GM19455 (cell line): Measurements from ENCODE around the gene SMTNL2.
"Not testable (repeated sequence)": the region's sequence is repeated elsewhere in the genome, so short reads cannot be mapped to it uniquely, and the experiment has no call there.

Experiments used
- ATAC-seq: cut with Tn5 transposase; IDR thresholded peaks from one replicate; pipeline ENCODE4 v1.9.1; 2021; ENCODE audit not compliant: unreplicated experiment

The SMTNL2 gene

DNA sequence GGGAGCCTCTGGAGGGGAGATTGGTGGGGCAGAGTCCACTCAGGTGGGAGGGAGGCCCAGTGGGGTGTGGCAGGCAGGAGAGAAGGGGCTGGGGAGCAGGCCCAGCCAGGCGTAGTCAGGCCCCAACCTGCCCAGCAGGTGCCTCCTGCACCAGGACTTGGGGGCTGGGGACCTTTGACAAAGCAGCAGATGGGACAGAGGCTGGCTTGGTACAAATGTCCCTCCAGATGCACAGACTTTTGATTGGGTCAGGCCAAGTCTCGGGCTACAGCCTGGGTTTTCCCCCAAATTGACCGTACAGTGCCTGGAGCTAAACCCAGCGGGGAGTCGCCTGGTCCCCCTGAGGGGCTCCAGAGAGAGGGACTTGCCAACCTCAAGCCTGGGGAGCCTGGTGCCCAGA, 24.4 kb upstream of the SMTNL2 start:
- ATAC-seq, result no peak

DNA sequence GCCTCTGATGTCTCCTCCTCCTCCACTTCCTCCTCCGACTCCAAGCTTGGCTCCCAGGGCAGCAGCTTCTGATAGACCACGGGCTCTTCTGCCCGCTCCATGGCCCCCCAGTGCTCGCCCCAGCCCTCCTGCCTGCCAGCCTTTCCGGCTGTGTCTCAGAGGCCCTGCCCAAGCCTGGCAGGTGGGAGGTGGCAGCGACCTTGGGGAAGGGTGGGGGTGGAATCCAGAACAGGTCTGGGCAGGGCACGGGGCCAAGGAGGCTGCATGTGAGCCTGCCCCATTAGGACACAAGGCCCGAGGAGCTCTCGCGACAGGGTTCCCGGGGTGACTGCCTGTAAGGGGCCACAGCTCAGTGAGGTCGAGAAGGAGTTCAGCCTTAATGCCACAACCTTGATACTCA, 23.9 kb upstream of the SMTNL2 start, which contains the start of gene GGT6:
Gene GGT6, minus strand, starts transcription at position 157 of the 400 bp plus-strand sequence. Its CDS starts 56 bp downstream, at position 101.
- no peak for ATAC-seq

DNA sequence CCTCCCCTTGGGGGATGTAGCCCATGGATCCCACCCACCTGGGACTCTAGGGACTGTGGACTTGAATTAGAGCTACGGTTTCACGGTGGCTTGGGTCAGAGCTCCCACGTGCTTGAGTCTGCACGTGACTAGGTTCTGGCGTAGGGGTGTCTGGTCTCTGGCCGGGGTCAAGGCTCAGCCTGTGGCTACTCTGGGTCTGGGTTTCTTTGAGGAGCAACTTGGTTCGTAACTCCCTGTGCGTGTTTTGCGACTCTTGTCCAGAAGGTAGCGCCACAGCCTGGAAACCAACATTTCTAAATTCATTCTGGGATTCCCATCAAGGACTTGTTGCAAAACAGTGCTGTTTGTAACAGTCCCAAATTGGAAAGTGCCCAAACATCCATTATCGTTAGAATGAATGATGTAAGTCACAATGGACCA, 23.5 kb upstream of the SMTNL2 start:
- ATAC-seq, result no peak

DNA sequence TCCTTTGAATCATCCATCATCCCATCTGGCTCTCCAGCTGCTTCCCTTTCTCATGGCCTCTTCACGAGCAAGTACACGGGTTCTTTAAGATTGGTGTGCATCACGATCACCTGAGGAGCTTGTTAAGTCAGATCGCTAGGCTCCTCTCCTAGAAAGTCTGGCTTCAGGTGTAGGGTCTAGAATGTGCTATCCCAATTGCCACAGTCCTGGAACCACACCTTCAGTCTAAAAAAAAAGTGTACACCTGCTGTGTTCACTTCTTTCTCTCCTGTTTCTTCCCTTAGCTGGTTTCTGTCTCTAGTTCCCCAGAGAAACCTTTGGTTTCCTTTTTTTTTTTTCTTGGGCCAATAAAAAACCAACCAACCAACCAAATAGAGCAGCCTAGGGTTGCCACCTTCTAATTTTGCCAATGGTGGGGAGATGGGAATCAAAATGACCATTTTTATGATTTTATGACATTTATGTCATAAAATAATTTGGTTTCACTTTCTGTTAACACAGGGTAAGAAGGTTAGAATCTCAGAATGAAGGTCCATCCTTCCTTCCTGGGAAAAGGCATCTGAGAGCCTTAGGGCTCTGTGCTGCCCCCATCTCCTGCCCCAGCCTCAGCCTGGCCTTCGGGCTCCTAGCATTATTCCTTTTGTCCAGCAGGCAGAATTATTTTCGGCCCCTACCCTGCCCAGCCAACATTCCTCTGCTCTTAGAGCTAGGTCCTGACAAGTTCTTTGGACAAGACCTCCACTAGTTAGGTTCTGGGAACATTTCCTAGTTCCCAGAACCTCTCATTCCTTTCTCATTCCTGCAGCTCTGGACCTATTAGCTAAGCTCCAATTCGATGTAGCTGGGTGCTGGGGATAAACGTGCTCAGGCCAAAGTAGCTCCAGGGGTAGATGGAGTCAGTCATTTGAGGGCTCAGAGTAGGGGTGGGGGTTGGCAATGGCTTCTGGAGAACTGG, 22.0 kb upstream of the SMTNL2 start:
- no peak for ATAC-seq

DNA sequence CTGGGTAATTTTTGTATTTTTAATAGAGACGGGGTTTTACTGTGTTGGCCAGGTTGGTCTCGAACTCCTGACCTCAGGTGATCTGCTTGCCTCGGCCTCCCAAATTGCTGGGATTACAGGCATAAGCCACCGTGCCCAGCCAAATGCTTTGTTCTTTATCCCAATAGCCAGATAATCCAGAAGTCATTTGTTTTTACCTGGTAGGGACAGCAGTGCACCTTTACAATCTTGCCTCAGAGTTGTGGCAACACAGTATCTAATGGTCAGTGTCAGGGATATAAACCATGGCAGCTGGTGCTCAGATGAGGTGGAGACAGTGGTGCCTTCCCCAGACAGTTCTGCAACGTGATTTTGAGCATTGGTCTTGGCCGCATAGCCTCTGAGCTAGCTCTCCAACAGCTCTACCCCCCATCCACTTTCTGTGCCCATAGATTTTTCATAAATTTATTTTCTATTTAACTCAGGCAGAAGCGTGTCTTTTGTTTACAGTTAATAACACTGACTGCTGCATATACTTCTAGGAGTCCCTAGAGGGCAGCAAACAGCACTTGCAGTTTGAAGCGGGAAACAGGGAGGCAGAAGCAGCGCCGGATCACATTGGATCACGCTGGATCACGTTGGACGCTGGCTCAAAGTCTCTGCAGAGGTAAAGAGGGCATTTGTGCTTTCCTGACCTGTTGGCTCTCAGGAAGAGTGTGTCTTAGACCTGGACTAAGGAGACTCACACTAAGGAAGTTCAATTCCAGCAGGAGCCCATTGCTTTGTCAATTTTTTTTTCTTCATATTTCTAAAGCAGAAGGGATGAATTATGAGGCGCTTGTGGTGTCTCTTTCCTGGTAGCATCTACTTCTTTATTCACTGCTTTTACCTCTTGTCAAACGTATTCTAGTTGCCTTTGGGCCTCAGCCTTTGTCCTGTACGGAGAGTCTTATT, 18.9 kb upstream of the SMTNL2 start:
- no peak for ATAC-seq

DNA sequence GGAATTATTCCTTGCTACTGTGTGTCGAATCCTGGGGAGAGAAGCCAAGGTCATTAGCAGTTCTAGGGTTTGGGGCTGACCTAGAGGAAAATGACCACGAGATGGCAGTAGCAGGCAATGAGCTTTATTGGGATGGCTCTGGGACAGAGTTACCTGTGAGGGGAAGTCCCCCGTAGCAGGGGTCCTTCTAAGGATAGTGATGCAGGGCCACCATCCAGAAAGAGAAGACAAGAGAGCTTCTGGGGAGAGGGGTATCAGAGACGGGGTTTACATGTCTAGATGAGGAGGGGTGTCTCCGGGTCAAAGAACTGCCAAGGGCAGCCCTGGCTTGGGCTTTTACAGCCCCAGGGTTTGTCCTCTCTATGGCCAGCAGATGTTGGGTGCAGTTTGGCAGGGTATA, 17.5 kb upstream of the SMTNL2 start:
- ATAC-seq, result no peak

DNA sequence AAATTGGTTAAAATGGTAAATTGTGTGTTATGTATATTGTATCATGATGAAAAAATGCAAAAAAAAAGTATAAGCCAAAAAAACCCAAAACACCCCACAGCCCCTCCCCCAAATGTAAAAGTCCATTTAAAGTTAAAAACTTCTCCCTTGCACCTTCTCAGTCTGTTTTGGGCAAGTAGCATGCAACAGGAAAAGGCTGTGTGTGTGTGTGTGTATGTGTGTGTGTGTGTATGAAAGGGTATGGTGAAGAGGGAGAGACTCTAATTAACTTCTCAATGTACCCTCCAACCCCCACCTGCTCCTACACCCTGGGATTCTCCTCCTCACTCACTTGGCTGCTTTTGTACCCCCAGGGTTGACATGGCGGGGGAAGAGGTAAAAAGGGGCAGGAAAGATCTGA, 14.7 kb upstream of the SMTNL2 start:
- no peak for ATAC-seq

DNA sequence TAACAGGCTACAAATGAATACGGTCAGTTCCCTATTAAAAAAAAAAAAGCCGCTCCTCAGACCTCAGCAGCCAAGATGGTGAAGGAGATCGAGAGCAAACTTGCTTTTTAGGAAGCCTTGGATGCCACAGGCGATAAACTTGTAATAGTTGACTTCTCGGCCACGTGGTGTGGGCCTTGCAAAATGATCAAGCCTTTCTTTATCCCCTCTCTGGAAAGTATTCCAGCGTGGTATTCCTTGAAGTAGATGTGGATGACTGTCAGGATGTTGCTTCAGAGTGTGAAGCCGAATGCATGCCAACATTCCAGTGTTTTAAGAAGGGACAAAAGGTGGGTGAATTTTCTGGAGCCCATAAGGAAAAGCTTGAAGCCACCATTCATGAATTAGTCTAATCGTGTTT, 12.2 kb upstream of the SMTNL2 start:
- ATAC-seq, result no peak

DNA sequence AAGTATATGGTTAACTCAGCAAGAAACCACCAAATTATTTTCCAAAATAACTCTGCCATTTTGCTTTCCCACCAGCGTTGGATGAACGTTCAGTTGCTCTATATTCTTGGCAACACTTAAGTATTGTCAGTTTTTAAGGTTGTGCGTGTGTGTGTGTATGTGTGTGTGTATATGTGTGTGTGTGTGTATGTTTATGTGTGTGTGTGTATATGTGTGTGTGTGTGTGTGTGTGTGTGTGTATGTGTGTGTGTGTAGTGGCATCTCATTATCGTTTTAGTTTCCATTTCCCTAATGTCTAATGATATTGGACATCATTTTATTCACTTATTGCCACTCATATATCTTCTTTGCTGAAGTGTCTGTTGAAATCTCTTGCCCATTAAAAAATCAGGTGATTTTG, 11.2 kb upstream of the SMTNL2 start:
- ATAC-seq, result no peak

DNA sequence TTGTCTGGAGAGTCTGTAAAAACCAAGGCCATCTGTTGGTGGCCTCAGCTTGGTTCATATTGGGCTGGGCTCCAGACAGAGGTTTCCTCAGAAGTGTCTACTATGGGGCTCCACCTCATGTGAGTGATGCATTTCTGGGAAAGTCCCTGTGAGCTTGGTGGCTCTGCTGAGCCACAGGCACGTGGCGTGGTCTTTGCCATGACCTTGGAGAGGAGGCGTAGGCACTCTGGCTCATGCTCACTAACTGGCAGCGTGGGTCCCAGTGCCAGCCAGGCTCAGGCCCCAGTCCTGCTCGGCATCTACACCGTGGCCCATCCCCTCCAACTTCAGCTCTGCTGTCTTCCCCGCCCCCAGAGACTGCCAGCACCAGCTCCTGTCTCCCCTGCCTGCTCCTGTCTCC, 10.7 kb upstream of the SMTNL2 start:
- no peak for ATAC-seq

DNA sequence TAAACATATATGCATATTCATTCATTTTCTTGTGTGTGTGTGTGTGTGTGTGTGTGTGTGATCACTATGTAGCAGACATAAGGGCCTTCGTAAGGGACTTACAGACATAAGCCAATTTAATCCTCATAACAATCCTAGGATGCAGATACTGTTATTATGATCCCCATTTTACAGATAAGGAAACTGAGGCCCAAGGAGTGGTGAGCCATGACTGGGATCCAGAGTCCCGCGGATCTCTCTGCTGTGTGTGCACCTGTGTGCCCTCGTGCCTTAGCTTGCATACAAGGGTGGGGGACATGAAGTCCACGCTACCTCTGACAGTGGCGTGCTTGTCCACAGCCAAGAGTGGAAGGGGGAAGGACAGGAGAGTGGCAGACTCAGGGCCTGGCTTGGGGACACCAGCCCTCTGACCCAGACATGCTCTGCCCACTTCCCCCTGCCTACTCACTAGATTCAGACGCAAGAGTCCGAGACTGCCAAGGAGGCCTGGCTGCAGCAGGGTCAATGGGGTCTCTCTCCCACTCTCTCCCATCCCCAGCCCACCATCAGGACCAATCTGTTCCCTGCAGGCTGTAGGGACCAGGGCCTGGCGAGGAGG, 9.8 kb upstream of the SMTNL2 start:
- ATAC-seq, result no peak

DNA sequence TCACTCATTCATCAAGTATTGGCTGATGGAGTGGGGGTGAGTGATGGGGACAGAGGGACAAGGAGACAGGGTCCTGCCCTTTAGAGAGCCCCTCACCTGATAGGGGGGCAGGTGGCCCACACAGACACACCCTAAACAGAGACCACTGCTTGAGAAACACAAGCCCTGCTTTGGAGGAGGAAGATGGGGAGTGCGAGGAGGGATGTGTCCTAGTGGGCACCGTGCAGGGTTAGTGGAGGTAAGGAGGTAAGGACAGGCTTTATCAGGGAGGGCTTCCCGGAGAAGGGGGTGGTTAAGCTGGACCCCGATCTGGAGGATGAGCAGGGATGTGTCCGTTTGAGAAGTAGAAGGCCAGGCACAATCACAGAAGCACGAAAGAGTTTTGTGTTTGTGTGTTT, 8.2 kb upstream of the SMTNL2 start:
- no peak for ATAC-seq

DNA sequence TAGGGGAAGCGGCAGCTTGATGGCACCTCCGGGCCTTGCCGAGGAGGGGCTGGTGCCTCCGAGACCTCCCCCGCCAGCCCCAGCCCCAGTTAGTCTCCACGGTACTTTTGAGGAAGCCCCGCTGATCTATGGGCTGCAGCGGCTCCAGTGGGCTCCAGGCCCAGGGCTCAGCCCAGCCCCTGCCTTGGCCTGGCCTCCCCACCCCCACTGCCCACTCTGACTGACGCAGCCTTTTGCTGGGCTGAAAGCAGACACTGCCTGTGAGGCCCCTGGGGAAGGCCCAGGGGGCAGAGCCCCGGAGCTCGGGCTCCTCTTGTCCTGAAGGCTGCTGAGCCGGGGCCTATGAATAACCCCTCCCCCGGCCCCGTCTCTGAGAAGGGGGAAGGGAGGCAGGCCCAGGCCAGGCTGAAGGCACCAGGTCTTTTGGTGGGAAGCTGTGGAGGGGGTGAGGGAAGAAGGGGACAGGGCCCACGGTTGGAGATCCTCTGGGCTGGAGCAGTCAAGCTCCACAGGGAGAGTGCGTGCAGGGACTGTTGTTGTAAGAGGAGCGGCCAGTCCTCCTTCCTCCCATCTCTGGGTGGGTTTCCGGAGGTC, 7.5 kb upstream of the SMTNL2 start:
- no peak for ATAC-seq

DNA sequence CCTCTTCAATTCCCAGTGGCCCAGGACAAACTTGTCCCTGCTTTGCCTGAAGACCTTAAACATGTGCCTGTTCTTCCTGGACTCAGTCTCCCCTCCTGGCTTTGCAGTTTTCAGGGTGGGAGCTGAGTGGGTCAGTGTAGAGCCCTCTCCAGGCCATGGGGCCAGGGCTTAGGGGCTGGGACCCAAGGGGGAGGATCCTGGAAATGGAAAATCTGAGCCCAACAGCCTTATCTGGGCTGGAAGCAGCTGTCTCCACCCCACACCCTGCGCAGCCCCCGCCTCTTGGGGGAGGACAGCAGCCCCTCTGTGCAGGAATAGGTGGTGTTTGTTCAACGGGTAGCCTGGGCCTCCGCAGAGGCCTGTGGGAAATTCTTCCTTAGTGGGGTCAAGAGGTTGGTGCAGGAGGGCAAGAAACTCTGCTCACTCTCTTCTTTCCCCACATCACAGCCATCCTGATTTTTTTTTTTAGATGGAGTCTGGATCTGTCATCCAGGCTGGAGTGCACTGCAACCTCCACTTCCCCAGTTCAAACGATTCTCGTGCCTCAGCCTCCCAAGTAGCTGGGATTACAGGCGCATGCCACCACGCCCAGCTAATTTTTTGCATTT, 6.8 kb upstream of the SMTNL2 start:
- ATAC-seq, result no peak

DNA sequence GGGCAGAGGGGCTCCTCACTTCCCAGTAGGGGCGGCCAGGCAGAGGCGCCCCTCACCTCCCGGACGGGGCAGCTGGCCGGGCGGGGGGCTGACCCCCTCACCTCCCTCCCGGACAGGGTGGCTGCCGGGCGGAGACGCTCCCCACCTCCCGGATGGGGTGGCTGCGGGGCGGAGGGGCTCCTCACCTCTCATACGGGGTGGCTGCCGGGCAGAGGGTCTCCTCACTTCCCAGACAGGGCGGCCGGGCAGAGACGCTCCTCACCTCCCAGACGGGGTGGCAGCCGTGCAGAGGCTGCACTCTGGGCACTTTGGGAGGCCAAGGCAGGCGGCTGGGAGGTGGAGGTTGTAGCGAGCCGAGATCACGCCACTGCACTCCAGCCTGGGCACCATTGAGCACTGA, 6.0 kb upstream of the SMTNL2 start:
- not testable (repeated sequence) for ATAC-seq

DNA sequence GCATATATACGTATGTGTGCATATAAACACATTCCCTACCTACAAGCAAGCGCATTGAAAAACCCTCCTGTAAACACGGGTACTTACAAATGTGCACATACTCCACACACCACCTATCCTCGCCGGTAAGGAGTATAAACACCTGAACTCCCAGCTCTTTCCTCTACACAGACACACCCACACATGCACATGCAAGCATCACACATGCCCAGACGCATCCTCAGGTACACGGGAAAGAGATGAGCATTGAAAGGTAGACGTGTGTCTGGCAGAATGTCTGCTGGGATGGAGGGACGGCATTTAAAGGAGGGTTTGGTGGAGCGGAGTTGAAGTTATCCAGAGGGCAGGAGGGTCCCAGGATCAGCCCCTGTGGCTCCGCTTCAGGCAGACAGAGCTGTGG, 4.7 kb upstream of the SMTNL2 start:
- no peak for ATAC-seq

DNA sequence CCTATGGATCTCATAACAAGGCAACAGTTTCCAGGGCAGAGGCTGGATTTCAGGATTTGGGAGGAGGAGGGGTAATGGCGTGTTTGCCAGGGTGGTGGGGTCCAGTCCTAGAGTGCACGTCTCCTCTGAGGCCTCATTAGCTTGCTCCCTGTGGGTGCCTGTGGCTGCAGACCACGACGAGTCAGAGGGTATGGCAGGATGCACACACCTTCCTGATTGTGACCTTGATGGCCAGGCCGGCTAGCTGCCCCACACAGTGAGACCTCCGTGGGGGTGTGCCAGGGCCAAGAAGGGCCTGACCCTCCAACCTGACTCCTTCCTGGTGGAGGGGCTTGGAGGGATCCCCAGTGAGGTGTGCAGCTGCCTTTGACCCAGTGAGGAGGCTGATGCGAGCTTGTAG, 4.0 kb upstream of the SMTNL2 start:
- no peak for ATAC-seq

DNA sequence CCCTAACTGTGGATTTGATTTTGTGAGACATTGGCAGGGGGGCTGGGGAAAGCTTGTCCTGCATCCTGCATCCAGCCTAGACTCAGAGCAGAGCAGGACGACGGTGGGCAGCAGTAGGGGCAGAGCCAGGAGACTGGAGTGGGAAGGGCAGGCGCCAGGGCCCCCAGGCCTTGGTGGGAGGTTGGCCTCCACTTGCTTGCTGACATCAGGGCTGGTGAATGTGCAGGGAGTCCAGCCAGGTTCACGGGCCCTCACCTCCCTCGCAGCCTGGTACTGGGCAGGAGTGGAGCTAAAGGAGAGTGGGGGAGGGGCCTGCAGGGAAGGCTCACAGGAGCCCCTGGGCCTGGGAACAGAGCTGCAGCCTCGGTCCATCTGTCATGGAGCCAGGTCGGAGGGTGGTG, 2.2 kb upstream of the SMTNL2 start:
- ATAC-seq, result no peak

DNA sequence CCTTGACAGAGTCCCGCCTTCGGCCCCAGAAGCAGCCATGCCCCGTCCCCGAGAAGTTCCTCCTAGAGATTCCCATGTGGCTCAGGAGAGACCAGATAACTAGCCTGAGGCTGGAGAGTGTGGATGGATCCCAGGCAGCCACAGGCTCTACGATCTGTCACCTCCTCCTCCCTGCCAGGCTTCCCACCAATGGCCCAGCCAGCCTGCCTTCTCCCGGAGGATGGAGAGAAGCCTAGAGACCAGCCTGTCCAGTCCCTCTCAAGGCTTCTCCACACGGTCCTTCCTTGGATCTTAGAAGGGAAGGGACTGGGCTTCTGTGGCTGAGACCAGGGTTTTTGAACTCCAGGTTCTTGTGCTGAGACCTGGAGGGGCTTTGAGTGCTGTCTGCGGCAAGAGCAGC, 1.6 kb upstream of the SMTNL2 start:
- no peak for ATAC-seq

DNA sequence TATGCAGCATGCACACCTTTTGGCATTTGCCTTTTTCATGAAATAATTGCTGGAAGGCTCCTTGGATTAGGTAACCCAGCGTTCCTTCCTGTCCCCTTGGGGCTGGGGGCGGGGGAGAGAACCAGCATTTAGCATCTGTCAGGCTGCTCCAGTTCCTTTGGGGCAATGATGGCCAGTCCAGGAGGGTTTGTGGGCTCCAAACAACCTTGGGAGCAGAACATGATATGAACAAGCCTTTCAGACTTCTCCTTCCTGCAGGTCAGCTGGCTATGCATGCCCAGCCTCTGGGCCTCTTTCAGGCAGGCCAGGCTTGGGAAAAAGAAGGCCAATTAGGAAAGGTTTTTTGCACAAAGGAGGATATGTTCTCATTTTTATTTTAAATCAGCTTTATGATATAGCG, 1.1 kb upstream of the SMTNL2 start:
- ATAC-seq, result no peak

DNA sequence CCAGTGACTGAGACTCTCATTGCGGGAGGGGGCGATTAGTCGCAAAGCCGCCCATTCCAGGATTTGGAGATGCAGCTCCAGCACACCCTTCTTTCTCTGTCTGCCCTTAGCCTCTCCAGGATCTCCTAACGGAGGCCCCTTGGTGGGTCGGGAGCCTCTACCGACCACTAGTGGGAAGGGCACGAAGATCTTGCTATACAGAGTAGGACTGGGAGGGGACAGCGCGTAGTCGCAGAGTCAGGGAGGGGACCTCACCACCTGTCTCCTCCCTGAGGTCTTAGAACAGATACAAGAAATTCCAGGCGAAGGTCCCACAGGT, 588 bp upstream of the SMTNL2 start:
- ATAC-seq, result no peak
